ENCODE measurements around the gene CEP128. TPM values are rescaled to one million over a fixed set of nuclear protein-coding genes. Genes with fewer than 3 reads are reported as not detected.

Gene CEP128
- total and polyA plus RNA-seq, 7 donors, result 0.79 to 2.3 (median 1.8) TPM

- DNase-seq (no peak), ATAC-seq (no peak)
- Histone ChIP-seq H3K4me3 (no peak overlapping the region), H3K27me3 (ENCODE audit: insufficient read depth in 3 of 3, low read length in 2 of 3) (no peaks in the 10 kb centered on the region), H3K36me3 (ENCODE audit: insufficient read depth in 1 of 2, low read depth in 1 of 2) (no peaks in the 10 kb centered on the region), H3K9me3 (no peaks in the 10 kb centered on the region), H3K27ac (no peak overlapping the region), H3K4me1 (peaks cover 13% of the 10 kb centered on the region)
- no peak for TF ChIP-seq CTCF (IDR thresholded peaks at IDR 0.05)
- intact Hi-C loops (cut with DNase I), result no loop called here
These were observed 35.7 kb upstream of the CEP128 start for GRCh38 chr14:80977221-80977620.

GRCh38 chr14:80974679-80975078 lies 33.1 kb upstream of the CEP128 start:
- Histone ChIP-seq H3K27ac (peak overlapping the region; percentile 43), H3K27me3 (ENCODE audit: insufficient read depth in 3 of 3, low read length in 2 of 3) (no peaks in the 10 kb centered on the region), H3K9me3 (no peaks in the 10 kb centered on the region), H3K4me3 (no peak overlapping the region), H3K36me3 (ENCODE audit: insufficient read depth in 1 of 2, low read depth in 1 of 2) (no peaks in the 10 kb centered on the region), H3K4me1 (peaks cover 13% of the 10 kb centered on the region)
- TF ChIP-seq CTCF (IDR thresholded peaks at IDR 0.05), result no peak
- DNase-seq, result no peak
- intact Hi-C loops (cut with DNase I), result no loop called here
- WGBS, 3 donors, result 11 to 35% (median 31%) methylated on average over 2 of the region's 2 CpGs
- ATAC-seq, result no peak

- 22 to 29% (median 22%) methylated on average over 5 of the region's 5 CpGs for WGBS, 3 donors
These were observed 32.5 kb upstream of the CEP128 start for GRCh38 chr14:80973931-80974641.

GRCh38 chr14:80965037-80965436 lies 23.5 kb upstream of the CEP128 start:
- no peak overlapping the region for H3K4me3 ChIP-seq
- no peaks in the 10 kb centered on the region for H3K27me3 ChIP-seq (ENCODE audit: insufficient read depth in 3 of 3, low read length in 2 of 3)
- no peaks in the 10 kb centered on the region for H3K4me1 ChIP-seq
- no peak for DNase-seq
- intact Hi-C loops (cut with DNase I), result no loop called here
- no peaks in the 10 kb centered on the region for H3K9me3 ChIP-seq
- TF ChIP-seq CTCF (IDR thresholded peaks at IDR 0.05), result no peak
- 56 to 63% (median 60%) methylated on average over 5 of the region's 5 CpGs for WGBS, 3 donors
- H3K36me3 ChIP-seq (ENCODE audit: insufficient read depth in 1 of 2, low read depth in 1 of 2), result no peaks in the 10 kb centered on the region
- no peak overlapping the region for H3K27ac ChIP-seq
- no peak for ATAC-seq

More at GRCh38 chr14:80973931-80974641, 32.5 kb upstream of the CEP128 start:
- intact Hi-C loops (cut with DNase I), result no loop called here
- Histone ChIP-seq H3K9me3 (no peaks in the 10 kb centered on the region), H3K4me1 (peaks cover 13% of the 10 kb centered on the region), H3K27ac (peak overlapping the region; percentile 43), H3K36me3 (ENCODE audit: insufficient read depth in 1 of 2, low read depth in 1 of 2) (no peaks in the 10 kb centered on the region), H3K27me3 (ENCODE audit: insufficient read depth in 3 of 3, low read length in 2 of 3) (no peaks in the 10 kb centered on the region), H3K4me3 (peak overlapping the region; percentile 45)
- no peak for DNase-seq
- TF ChIP-seq CTCF (IDR thresholded peaks at IDR 0.05), result no peak
- peak; percentile 81 to 96 (median 93) for ATAC-seq

GRCh38 chr14:80959496-80959895 lies 18.0 kb upstream of the CEP128 start:
- 24 to 42% (median 29%) methylated on average over 4 of the region's 4 CpGs for WGBS, 3 donors
- no peak overlapping the region for H3K27ac ChIP-seq

More at GRCh38 chr14:80959496-80959895, 18.0 kb upstream of the CEP128 start:
- Histone ChIP-seq H3K36me3 (ENCODE audit: insufficient read depth in 1 of 2, low read depth in 1 of 2) (no peaks in the 10 kb centered on the region), H3K4me3 (no peak overlapping the region), H3K9me3 (no peaks in the 10 kb centered on the region), H3K27me3 (ENCODE audit: insufficient read depth in 3 of 3, low read length in 2 of 3) (no peaks in the 10 kb centered on the region), H3K4me1 (peaks cover 5% of the 10 kb centered on the region)
- no peak for TF ChIP-seq CTCF (IDR thresholded peaks at IDR 0.05)
- no peak for ATAC-seq
- no peak for DNase-seq
- intact Hi-C loops (cut with DNase I), result loop anchor here (5.0 to 10.0 kb wide), 2 partner anchors 253 to 255 kb away; no protein-coding TSS in a partner anchor

Measured in psoas muscle (tissue), 8 donors.